RWPE1 (cell line): Measurements from ENCODE around the gene SHC3.

Experiments
- CTCF ChIA-PET: fragments of 350-600 bp; sonication (Branson Sonifier 250); formaldehyde crosslinking; extraction: SDS; loops from one replicate; lab custom pipeline; 2021; lab: Yijun Ruan, JAX
- POLR2A ChIA-PET: fragments of 400-600 bp; formaldehyde crosslinking; extraction: SDS; loops from one replicate; lab custom pipeline; 2020; ENCODE audit warnings: antibody characterized with exemption; ENCODE audit not compliant: low non-redundant PET; lab: Yijun Ruan, JAX
- DNase-seq: peaks from one replicate; pipeline ENCODE4 v3.0.0; 2012; ENCODE audit warnings: low spot score
- H3K27ac ChIP-seq: fragments of 450-650 bp; 2 replicates; pipeline ENCODE4 v1.5.1; 2017
- CTCF ChIP-seq: fragments of 450-650 bp; conservative IDR thresholded peaks from 2 replicates; pipeline ENCODE4 v1.5.1; 2017; ENCODE audit warnings: low read depth, mild to moderate bottlenecking

The SHC3 gene

DNA sequence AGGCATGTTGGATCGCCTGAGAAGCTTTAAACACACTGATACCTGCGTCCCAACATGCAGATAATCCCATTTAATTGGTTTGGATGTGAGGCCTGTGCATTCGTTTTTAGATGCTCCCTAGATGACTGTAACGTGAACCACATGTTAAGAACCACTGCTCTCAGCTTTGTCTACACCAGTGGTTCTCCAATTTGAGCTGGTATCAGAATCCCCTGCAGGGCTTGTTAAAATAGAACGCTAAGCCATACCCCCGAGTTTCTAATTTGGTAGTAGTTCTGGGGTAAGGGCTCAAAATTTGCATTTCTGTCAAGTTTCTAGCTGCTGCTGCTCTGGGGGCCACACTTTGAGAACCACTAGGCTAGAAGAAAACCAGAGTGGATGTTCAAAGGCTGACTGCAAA is 112.7 kb downstream of the SHC3 start:
- no peak for TF ChIP-seq CTCF
- POLR2A ChIA-PET = no interaction called here
- CTCF ChIA-PET = no interaction called here
- DNase-seq = no peak
- H3K27ac ChIP-seq = no peak overlapping the region

- no peak overlapping the region for H3K27ac ChIP-seq
- DNase-seq = no peak
- POLR2A ChIA-PET = no interaction called here
- CTCF ChIA-PET = no interaction called here
- TF ChIP-seq CTCF = no peak
Measured at GRCh38 chr9:89060790-89061189, 117.8 kb downstream of the SHC3 start.

DNA sequence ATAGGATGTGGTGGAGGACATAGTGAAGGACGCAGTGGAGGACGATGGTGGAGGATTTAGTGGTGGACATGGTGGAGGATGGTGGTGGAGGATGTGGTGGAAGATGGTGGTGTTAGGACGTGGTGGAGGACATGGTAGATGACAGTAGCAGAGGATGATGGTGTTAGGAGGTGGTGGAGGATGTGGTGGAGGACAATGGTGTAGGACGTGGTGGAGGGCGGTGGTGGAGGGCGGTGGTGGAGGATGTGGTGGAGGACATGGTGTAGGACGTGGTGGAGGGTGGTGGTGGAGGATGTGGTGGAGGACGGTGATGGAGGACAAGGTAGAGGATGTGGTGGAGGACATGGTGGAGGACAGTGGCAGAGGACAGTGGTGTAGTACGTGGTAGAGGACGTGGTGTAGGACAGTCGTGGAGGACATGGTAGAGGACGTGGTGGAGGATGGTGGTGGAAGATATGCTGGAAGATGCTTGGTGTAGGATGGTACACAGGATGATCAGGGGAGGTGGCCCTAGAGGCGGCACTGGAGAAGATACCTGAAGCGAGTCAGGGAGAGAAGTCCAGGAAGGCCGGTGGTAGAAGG is 118.6 kb downstream of the SHC3 start:
- CTCF ChIA-PET = no interaction called here
- DNase-seq = no peak

DNA sequence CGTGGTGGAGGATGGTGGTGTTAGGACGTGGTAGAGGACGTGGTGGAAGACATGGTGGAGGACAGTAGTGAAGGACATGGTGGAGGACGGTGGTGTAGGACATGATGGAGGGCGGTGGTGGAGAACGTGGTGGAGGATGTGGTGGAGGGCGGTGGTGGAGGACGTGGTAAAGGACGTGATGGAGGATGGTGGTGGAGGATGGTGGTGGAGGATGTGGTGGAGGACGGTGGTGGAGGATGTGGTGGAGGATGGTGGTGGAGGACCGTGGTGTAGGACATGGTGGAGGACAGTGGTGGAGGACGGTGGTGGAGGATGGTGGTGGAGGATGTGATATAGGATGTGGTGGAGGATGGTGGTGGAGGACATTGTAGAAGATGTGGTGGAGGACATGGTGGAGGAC is 119.7 kb downstream of the SHC3 start:
- CTCF ChIA-PET = no interaction called here
- POLR2A ChIA-PET = no interaction called here
- no peak for TF ChIP-seq CTCF
- no peak for DNase-seq
- no peak overlapping the region for H3K27ac ChIP-seq

More for the DNA sequence above, 118.6 kb downstream of the SHC3 start:
- no peak overlapping the region for H3K27ac ChIP-seq
- no peak for TF ChIP-seq CTCF
- POLR2A ChIA-PET = no interaction called here

DNA sequence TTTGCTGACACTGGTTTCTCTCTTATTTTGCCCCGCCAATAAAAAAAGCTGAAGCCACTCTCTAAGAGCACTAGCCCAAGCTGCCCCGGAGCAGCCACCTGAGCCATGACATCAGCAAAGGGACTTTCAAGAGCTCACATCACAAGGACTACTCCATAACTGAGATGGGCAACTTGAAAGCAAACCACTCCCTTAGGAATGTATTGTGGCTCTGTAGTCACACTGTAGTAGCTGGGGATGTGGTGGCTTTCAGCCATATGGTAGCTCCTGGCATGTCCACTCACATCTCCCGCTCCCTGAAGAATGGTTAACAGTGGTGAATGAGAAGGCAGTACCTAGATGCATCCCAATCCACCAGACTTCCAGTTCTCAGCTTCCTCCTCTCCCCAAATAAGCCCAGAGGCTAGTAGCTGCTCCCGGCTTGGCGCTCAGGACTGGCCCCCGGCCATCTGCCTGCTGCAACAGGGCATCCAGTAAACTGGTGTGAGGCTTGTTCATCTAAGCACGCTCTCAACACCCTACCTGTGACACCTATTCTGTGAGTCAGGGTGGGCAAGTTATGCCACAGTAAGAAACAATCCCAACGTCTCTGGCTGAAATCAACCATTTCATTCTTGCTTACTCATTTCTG is 123.6 kb downstream of the SHC3 start:
- ChIA-PET CTCF (no interaction called here), POLR2A (no interaction called here)
- TF ChIP-seq CTCF = no peak

DNA sequence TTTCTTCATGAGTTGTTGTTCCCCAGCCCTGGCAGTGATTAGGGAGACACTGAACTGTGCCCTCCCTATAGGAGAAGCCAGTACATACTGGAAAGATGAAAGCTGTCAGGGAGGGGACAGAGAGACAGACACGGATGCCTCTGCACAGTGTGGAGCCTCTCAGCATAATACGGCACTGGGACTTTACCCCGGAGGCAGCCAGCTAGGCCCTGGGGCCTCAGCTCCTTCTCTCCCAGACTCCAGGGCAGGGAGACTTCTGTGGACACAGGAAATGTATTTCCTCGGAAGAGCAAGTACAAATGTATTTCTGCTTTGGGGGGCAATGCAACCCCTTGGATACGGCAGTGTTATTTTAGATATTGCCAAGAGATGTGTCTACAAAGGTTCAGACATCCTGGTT is 125.3 kb downstream of the SHC3 start:
- DNase-seq = no peak
- ChIA-PET POLR2A (no interaction called here), CTCF (no interaction called here)
- no peak overlapping the region for H3K27ac ChIP-seq
- no peak for TF ChIP-seq CTCF

More for the DNA sequence above, 123.6 kb downstream of the SHC3 start:
- no peak for DNase-seq
- no peak overlapping the region for H3K27ac ChIP-seq
